Prostate gland (tissue), 2 donors: Measurements from ENCODE around the gene TXNRD2.

Source experiments
- POLR2A ChIP-seq: fragments of 450-650 bp; IDR thresholded peaks from one replicate; pipeline ENCODE4 v1.6.1; 2016; ENCODE audit warnings: antibody characterized with exemption, mild to moderate bottlenecking
- POLR2AphosphoS5 ChIP-seq: sonication (generic); formaldehyde crosslinking; IDR thresholded peaks from one replicate; pipeline ENCODE4 v1.6.1; 2017; ENCODE audit warnings: antibody characterized with exemption
- TF ChIP-seq, protein P1 (sequence below), 4 experiments: fragments of 200-600 bp in 2 of 4; fragments of 450-650 bp in 2 of 4; sonication (generic) in 2 of 4; IDR thresholded peaks; 1 replicate in 3 of 4; 2 replicates in 1 of 4; pipeline ENCODE4 v1.5.1; 2016 to 2019; ENCODE audit warnings: antibody characterized with exemption in 4 of 4, mild to moderate bottlenecking in 2 of 4, moderate library complexity in 2 of 4

DNA sequence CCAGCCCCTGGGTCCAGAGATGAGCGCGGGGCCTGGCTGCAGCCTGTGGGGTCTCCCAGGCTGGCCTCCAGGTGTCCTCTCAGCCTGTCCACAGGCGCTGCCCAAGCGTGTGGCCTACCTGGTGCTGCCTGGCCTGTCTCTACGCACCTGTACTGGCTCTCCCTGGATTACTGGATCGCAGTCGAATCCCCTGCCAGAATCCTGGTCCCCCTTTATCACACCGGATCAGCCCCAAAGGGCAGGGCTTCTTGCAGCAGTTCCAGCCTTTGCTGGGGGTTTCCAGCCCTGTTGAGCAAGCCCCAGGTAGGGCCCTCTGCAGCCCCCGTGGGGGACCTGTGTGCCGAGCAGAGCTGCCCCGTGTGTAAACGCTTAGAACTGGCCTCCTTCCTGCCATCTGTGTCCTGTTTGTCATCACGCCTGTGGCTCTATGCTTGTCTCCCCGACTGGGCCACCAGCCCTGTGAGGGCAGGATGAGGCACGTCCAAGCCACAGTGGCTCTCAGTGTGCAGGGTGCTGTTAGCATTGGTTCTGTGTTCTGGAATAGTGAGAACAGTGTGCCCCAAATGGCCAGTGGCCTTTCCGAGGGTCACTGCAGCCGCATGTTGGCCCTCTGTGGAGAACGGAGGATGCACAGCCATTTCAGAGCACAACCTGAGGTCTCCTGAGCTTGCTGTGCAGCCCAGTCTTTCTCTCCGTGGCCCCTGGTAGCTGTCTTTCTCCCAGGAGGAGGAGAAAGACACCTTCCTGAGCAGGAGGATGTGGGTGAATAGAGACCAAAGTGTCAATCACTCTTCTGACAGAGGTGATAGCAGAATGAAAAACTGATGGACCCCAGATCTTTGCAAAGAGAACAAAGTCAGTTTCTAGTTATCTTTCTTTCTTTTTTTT lies 13.9 kb upstream of the TXNRD2 start:
- TF ChIP-seq POLR2A (no peak), POLR2AphosphoS5 (peak; percentile 44)
- TF ChIP-seq, protein P1, sequence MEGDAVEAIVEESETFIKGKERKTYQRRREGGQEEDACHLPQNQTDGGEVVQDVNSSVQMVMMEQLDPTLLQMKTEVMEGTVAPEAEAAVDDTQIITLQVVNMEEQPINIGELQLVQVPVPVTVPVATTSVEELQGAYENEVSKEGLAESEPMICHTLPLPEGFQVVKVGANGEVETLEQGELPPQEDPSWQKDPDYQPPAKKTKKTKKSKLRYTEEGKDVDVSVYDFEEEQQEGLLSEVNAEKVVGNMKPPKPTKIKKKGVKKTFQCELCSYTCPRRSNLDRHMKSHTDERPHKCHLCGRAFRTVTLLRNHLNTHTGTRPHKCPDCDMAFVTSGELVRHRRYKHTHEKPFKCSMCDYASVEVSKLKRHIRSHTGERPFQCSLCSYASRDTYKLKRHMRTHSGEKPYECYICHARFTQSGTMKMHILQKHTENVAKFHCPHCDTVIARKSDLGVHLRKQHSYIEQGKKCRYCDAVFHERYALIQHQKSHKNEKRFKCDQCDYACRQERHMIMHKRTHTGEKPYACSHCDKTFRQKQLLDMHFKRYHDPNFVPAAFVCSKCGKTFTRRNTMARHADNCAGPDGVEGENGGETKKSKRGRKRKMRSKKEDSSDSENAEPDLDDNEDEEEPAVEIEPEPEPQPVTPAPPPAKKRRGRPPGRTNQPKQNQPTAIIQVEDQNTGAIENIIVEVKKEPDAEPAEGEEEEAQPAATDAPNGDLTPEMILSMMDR (IDR thresholded peaks at IDR 0.05) = no peak
